SK-N-SH treated with all-trans-retinoic acid at 6 μM for 48 hours (cell line): ENCODE results near the gene RGL3.

Source experiments
- ARNTL ChIP-seq: fragments of 450-650 bp; formaldehyde crosslinking; IDR thresholded peaks from 2 replicates; pipeline ENCODE4 v1.5.0; 2020; ENCODE audit warnings: low read depth, mild to moderate bottlenecking, moderate library complexity, borderline replicate concordance
- BACH2 ChIP-seq: fragments of 250-450 bp; sonication (Bioruptor Pico); IDR thresholded peaks from 2 replicates; pipeline ENCODE4 v1.9.0; 2021; ENCODE audit warnings: mild to moderate bottlenecking, borderline replicate concordance
- CREB5 ChIP-seq: fragments of 250-450 bp; sonication (Bioruptor Pico); IDR thresholded peaks from 2 replicates; pipeline ENCODE4 v1.5.1; 2020; ENCODE audit warnings: low read depth, mild to moderate bottlenecking, moderate library complexity
- CSDC2 ChIP-seq: fragments of 250-450 bp; sonication (Bioruptor Pico); IDR thresholded peaks from 2 replicates; pipeline ENCODE4 v1.5.0; 2020; ENCODE audit warnings: mild to moderate bottlenecking, moderate library complexity
- ISL1 ChIP-seq: fragments of 250-450 bp; sonication (Bioruptor Pico); IDR thresholded peaks from 2 replicates; pipeline ENCODE4 v2.1.2; 2022; ENCODE audit warnings: mild to moderate bottlenecking, moderate library complexity
- PATZ1 ChIP-seq: fragments of 250-450 bp; sonication (Bioruptor Pico); IDR thresholded peaks from 2 replicates; pipeline ENCODE4 v1.8.0; 2020; ENCODE audit warnings: mild to moderate bottlenecking, moderate library complexity, borderline replicate concordance
- POU6F1 ChIP-seq: fragments of 250-450 bp; sonication (Bioruptor Pico); IDR thresholded peaks from 2 replicates; pipeline ENCODE4 v1.8.0; 2021; ENCODE audit warnings: low read depth, mild to moderate bottlenecking, moderate library complexity, borderline replicate concordance
- RARB ChIP-seq: fragments of 250-450 bp; sonication (Bioruptor Pico); IDR thresholded peaks from 2 replicates; pipeline ENCODE4 v1.8.0; 2021; ENCODE audit warnings: mild to moderate bottlenecking, moderate library complexity
- SNAI2 ChIP-seq: fragments of 250-450 bp; sonication (Bioruptor Pico); IDR thresholded peaks from 2 replicates; pipeline ENCODE4 v1.5.0; 2020; ENCODE audit warnings: mild to moderate bottlenecking, moderate library complexity
- TCF4 ChIP-seq: fragments of 250-450 bp; sonication (Bioruptor Pico); IDR thresholded peaks from 2 replicates; pipeline ENCODE4 v1.8.0; 2021; ENCODE audit warnings: mild to moderate bottlenecking, moderate library complexity, borderline replicate concordance
- ZC3H10 ChIP-seq: fragments of 250-450 bp; sonication (Bioruptor Pico); IDR thresholded peaks from 2 replicates; pipeline ENCODE4 v1.5.1; 2021; ENCODE audit warnings: mild to moderate bottlenecking, moderate library complexity
- ZFP30 ChIP-seq: fragments of 450-650 bp; formaldehyde crosslinking; IDR thresholded peaks from 2 replicates; pipeline ENCODE4 v1.5.0; 2022; ENCODE audit warnings: mild to moderate bottlenecking, moderate library complexity

GRCh38 chr19:11346104-11346940 is 72.8 kb downstream of the RGL3 start, which contains the start of the genes CCDC159 and TMEM205:
- TF ChIP-seq PATZ1 (CRISPR knock-in tag): no peak
- TF ChIP-seq CREB5 (CRISPR knock-in tag): no peak
- TF ChIP-seq ISL1 (CRISPR knock-in tag): no peak
- TF ChIP-seq CSDC2 (CRISPR knock-in tag): no peak
- TF ChIP-seq RARB: no peak
- no peak for TF ChIP-seq ZC3H10
- no peak for TF ChIP-seq ZFP30 (CRISPR knock-in tag)
- TF ChIP-seq SNAI2 (CRISPR knock-in tag): no peak
- no peak for TF ChIP-seq BACH2 (CRISPR knock-in tag)
- TF ChIP-seq ARNTL (CRISPR knock-in tag): no peak
- no peak for TF ChIP-seq POU6F1 (CRISPR knock-in tag)
- TF ChIP-seq TCF4 (CRISPR knock-in tag): no peak
